Measurements from ENCODE around the gene KIRREL1.

The KIRREL1 gene

GRCh38 chr1:157985473-157985872 lies 8.0 kb upstream of the KIRREL1 start:
- Histone ChIP-seq H3K9ac (ENCODE audit: low read length) (no peak overlapping the region), H2AFZ (ENCODE audit: low read length) (no peak overlapping the region), H3K27ac (ENCODE audit: low read depth, low read length, poor library complexity, severe bottlenecking) (no peak overlapping the region), H4K20me1 (ENCODE audit: insufficient read depth, low read length) (no peaks in the 10 kb centered on the region), H3K4me3 (ENCODE audit: low read depth, low read length, poor library complexity, severe bottlenecking) (no peak overlapping the region), H3F3A (ENCODE audit: insufficient read depth, low read length) (no peaks in the 10 kb centered on the region), H3K36me3 (ENCODE audit: insufficient read depth, low read length) (no peaks in the 10 kb centered on the region), H3K4me2 (ENCODE audit: low read length) (no peak overlapping the region), H3K27me3 (ENCODE audit: insufficient read depth, low read length) (no peaks in the 10 kb centered on the region), H3K79me2 (ENCODE audit: insufficient read depth, low read length) (no peaks in the 10 kb centered on the region), H3K9me2 (ENCODE audit: low read depth, low read length) (no peaks in the 10 kb centered on the region), H3K4me1 (ENCODE audit: insufficient read depth, low read length, severe bottlenecking) (no peaks in the 10 kb centered on the region), H3K9me3 (ENCODE audit: low read length) (no peaks in the 10 kb centered on the region)
- TF ChIP-seq EZH2 (IDR thresholded peaks at IDR 0.05; ENCODE audit: borderline replicate concordance, low read length) (no peak), CTCF (IDR thresholded peaks at IDR 0.05; ENCODE audit: low read length) (no peak)

DNA sequence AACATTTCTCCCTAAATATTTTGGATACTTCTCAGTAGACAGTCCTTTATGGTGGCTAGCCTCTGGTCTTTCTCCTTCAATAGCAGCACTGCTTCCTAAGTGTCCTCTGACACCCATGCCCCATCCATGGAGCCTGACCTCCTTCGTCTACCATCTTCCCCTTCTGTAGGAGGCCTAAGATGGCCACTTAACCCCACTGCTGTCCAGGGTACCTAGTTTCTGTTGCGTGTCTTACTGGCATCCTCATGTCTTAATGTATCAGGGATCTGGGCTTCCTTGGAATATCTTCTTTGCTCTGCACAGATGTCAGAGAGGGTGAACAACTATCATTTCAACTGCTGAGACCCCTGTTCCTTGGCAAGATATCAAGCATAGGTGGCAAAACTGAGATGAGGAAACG lies 5.4 kb upstream of the KIRREL1 start:
- Histone ChIP-seq H3K27ac (ENCODE audit: low read depth, low read length, poor library complexity, severe bottlenecking) (no peak overlapping the region), H3K4me1 (ENCODE audit: insufficient read depth, low read length, severe bottlenecking) (peaks cover 1% of the 10 kb centered on the region), H3K4me2 (ENCODE audit: low read length) (no peak overlapping the region), H3K9me3 (ENCODE audit: low read length) (no peaks in the 10 kb centered on the region), H3F3A (ENCODE audit: insufficient read depth, low read length) (no peaks in the 10 kb centered on the region), H2AFZ (ENCODE audit: low read length) (no peak overlapping the region), H3K36me3 (ENCODE audit: insufficient read depth, low read length) (no peaks in the 10 kb centered on the region), H3K79me2 (ENCODE audit: insufficient read depth, low read length) (no peaks in the 10 kb centered on the region), H3K27me3 (ENCODE audit: insufficient read depth, low read length) (no peaks in the 10 kb centered on the region), H4K20me1 (ENCODE audit: insufficient read depth, low read length) (no peaks in the 10 kb centered on the region), H3K4me3 (ENCODE audit: low read depth, low read length, poor library complexity, severe bottlenecking) (no peak overlapping the region), H3K9ac (ENCODE audit: low read length) (no peak overlapping the region), H3K9me2 (ENCODE audit: low read depth, low read length) (no peaks in the 10 kb centered on the region)
- TF ChIP-seq EZH2 (IDR thresholded peaks at IDR 0.05; ENCODE audit: borderline replicate concordance, low read length) (no peak), CTCF (IDR thresholded peaks at IDR 0.05; ENCODE audit: low read length) (no peak)

DNA sequence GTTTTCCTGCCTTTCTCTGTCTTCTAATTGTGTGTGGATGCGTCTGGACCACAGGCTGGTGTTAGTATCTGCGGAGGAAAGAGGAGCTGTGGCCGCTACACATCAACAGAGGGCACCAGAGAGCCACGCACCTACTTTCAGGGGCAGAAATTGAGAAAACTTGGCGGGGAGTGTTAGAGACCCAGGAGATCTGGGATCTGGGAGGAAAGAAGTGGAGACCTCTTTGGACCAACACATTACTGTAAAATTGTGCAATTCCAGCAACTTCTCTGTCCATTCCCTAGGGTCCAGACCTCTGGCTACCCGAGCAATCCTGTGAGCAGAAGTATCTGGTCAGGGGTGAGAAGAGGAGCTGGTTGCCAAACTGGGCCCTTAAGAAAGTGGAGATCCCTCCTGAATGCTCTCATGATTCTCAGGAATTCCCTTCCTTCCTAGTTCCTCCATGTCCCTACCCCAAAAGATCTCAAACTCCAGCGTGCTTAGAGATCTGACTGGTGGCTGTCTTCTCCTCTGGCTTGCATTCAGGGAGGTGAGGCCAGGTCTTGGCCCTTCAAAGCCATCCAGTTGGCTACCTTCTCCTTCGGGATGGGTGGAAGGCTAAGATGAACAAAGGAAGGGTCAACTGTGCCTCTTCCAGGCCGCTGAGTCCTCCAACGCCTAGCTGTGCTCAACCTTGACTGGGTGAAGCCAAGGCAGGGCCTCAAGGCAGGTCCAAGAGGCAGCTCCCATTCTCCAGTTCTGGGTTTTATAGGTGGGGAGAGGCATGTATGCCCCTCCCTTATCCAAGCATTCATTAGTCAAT lies 1.2 kb upstream of the KIRREL1 start:
- no peak overlapping the region for H3K4me3 ChIP-seq (ENCODE audit: low read depth, low read length, poor library complexity, severe bottlenecking)
- no peak overlapping the region for H2AFZ ChIP-seq (ENCODE audit: low read length)
- H3K4me2 ChIP-seq (ENCODE audit: low read length) = no peak overlapping the region
- no peak for TF ChIP-seq EZH2 (IDR thresholded peaks at IDR 0.05; ENCODE audit: borderline replicate concordance, low read length)
- TF ChIP-seq CTCF (IDR thresholded peaks at IDR 0.05; ENCODE audit: low read length) = peak; percentile 95
- H3F3A ChIP-seq (ENCODE audit: insufficient read depth, low read length) = no peaks in the 10 kb centered on the region
- no peaks in the 10 kb centered on the region for H3K9me2 ChIP-seq (ENCODE audit: low read depth, low read length)
- H4K20me1 ChIP-seq (ENCODE audit: insufficient read depth, low read length) = no peaks in the 10 kb centered on the region
- H3K79me2 ChIP-seq (ENCODE audit: insufficient read depth, low read length) = no peaks in the 10 kb centered on the region
- no peaks in the 10 kb centered on the region for H3K9me3 ChIP-seq (ENCODE audit: low read length)
- H3K27me3 ChIP-seq (ENCODE audit: insufficient read depth, low read length) = peaks cover 4% of the 10 kb centered on the region
- no peak overlapping the region for H3K9ac ChIP-seq (ENCODE audit: low read length)
- H3K36me3 ChIP-seq (ENCODE audit: insufficient read depth, low read length) = no peaks in the 10 kb centered on the region
- H3K4me1 ChIP-seq (ENCODE audit: insufficient read depth, low read length, severe bottlenecking) = peaks cover 8% of the 10 kb centered on the region
- no peak overlapping the region for H3K27ac ChIP-seq (ENCODE audit: low read depth, low read length, poor library complexity, severe bottlenecking)
